Suprapubic skin (tissue), 4 donors: Measurements from ENCODE around the gene TMPRSS4. TPM values are rescaled to one million over a fixed set of nuclear protein-coding genes. Genes with fewer than 3 reads are reported as not detected.

ENCODE experiments used
- DNase-seq, 2 donors: peaks; one replicate each; pipeline ENCODE4 v3.0.0-alpha.2; 2019; ENCODE audit warnings: low spot score in 2 of 2
- H3K27ac ChIP-seq: fragments of 200-600 bp; sonication (generic); one replicate; pipeline ENCODE4 v1.5.1; 2019
- H3K27me3 ChIP-seq: fragments of 200-600 bp; sonication (generic); one replicate; pipeline ENCODE4 v1.5.1; 2019
- H3K36me3 ChIP-seq: fragments of 200-600 bp; sonication (generic); one replicate; pipeline ENCODE4 v1.5.1; 2019
- H3K4me1 ChIP-seq: fragments of 200-600 bp; sonication (generic); one replicate; pipeline ENCODE4 v1.5.1; 2019
- H3K4me3 ChIP-seq: fragments of 200-600 bp; sonication (generic); one replicate; pipeline ENCODE4 v1.5.1; 2019; ENCODE audit warnings: mild to moderate bottlenecking
- H3K9me3 ChIP-seq: fragments of 200-600 bp; sonication (generic); one replicate; pipeline ENCODE4 v1.5.1; 2019
- CTCF ChIP-seq, 2 donors: fragments of 200-600 bp in 1 of 2; fragments of 450-650 bp in 1 of 2; sonication (generic) in 1 of 2; IDR thresholded peaks; one replicate each; pipeline ENCODE4 v1.5.1; 2016 to 2019; ENCODE audit warnings: antibody characterized with exemption in 2 of 2, mild to moderate bottlenecking in 1 of 2, moderate library complexity in 1 of 2
- EP300 ChIP-seq: sonication (generic); formaldehyde crosslinking; IDR thresholded peaks from one replicate; pipeline ENCODE4 v1.6.1; 2017; ENCODE audit warnings: antibody characterized with exemption
- POLR2A ChIP-seq, 2 donors: fragments of 450-650 bp; IDR thresholded peaks; one replicate each; pipeline ENCODE4 v1.6.1; 2017; ENCODE audit warnings: antibody characterized with exemption in 2 of 2, mild to moderate bottlenecking in 2 of 2, moderate library complexity in 2 of 2
- POLR2AphosphoS5 ChIP-seq, 3 donors: sonication (generic); formaldehyde crosslinking; IDR thresholded peaks; one replicate each; pipeline ENCODE4 v1.6.1; 2017; ENCODE audit warnings: antibody characterized with exemption in 3 of 3
- WGBS: methylation state at CpG from one replicate; pipeline ENCODE4 v1.1.5; 2018; 5-methylcytosine and 5-hydroxymethylcytosine counted together
- total RNA-seq, 4 donors: library from RNA; depleted of rRNA; stranded (reverse); fragments of >200 nt; gene quantifications; one replicate each; pipeline ENCODE4 v1.1.0, GENCODE V29; 2016

Gene TMPRSS4
- total RNA-seq, 4 donors from 2014 or later = 1.6 to 17.0 (median 2.4) TPM

- Histone ChIP-seq H3K9me3 (no peaks in the 10 kb centered on the region), H3K27me3 (peaks cover 17% of the 10 kb centered on the region), H3K4me1 (peaks cover 20% of the 10 kb centered on the region), H3K36me3 (no peaks in the 10 kb centered on the region), H3K4me3 (no peak overlapping the region), H3K27ac (no peak overlapping the region)
- TF ChIP-seq EP300 (no peak), POLR2A (IDR thresholded peaks at IDR 0.05) (no peak)
- 81% methylated on average over 18 of the region's 18 CpGs for WGBS
- DNase-seq = no peak
Measured at GRCh38 chr11:118081241-118081958, 4.5 kb downstream of the TMPRSS4 start.

GRCh38 chr11:118082880-118083552, 6.1 kb downstream of the TMPRSS4 start:
- H3K4me3 ChIP-seq = no peak overlapping the region

GRCh38 chr11:118084247-118084646, 7.4 kb downstream of the TMPRSS4 start:
- H3K9me3 ChIP-seq = no peaks in the 10 kb centered on the region
- H3K4me1 ChIP-seq = peaks cover 18% of the 10 kb centered on the region
- no peak overlapping the region for H3K4me3 ChIP-seq
- TF ChIP-seq CTCF (IDR thresholded peaks at IDR 0.05) (no peak), POLR2AphosphoS5 (IDR thresholded peaks at IDR 0.05) (no peak), POLR2A (IDR thresholded peaks at IDR 0.05) (no peak), EP300 (no peak)
- H3K36me3 ChIP-seq = no peaks in the 10 kb centered on the region
- WGBS = 18% methylated on average over 4 of the region's 4 CpGs
- peaks cover 17% of the 10 kb centered on the region for H3K27me3 ChIP-seq
- no peak overlapping the region for H3K27ac ChIP-seq
- no peak for DNase-seq

More at GRCh38 chr11:118082880-118083552, 6.1 kb downstream of the TMPRSS4 start:
- H3K27ac ChIP-seq = no peak overlapping the region
- no peaks in the 10 kb centered on the region for H3K36me3 ChIP-seq
- TF ChIP-seq EP300 (no peak), POLR2A (IDR thresholded peaks at IDR 0.05) (no peak), POLR2AphosphoS5 (IDR thresholded peaks at IDR 0.05) (no peak), CTCF (IDR thresholded peaks at IDR 0.05) (no peak)
- peaks cover 23% of the 10 kb centered on the region for H3K27me3 ChIP-seq
- H3K9me3 ChIP-seq = no peaks in the 10 kb centered on the region
- 69% methylated on average over 20 of the region's 21 CpGs for WGBS
- no peak for DNase-seq
- peaks cover 20% of the 10 kb centered on the region for H3K4me1 ChIP-seq

GRCh38 chr11:118084656-118085055, 7.8 kb downstream of the TMPRSS4 start:
- Histone ChIP-seq H3K4me3 (no peak overlapping the region), H3K27me3 (peaks cover 13% of the 10 kb centered on the region), H3K36me3 (no peaks in the 10 kb centered on the region), H3K4me1 (peaks cover 14% of the 10 kb centered on the region), H3K27ac (no peak overlapping the region), H3K9me3 (no peaks in the 10 kb centered on the region)
- DNase-seq = no peak
- TF ChIP-seq POLR2AphosphoS5 (IDR thresholded peaks at IDR 0.05) (no peak), CTCF (IDR thresholded peaks at IDR 0.05) (no peak), EP300 (no peak), POLR2A (IDR thresholded peaks at IDR 0.05) (no peak)

GRCh38 chr11:118086913-118087768, 10.3 kb downstream of the TMPRSS4 start, which contains the start of gene SMIM35:
TSS of gene SMIM35 (minus strand) at chr11:118086963. CDS start at chr11:118086757, 206 bp downstream.
- no peak within 1 kb of the TSS for H3K4me3 ChIP-seq
- 40% methylated on average over 5 of the region's 5 CpGs for WGBS
- H3K4me1 ChIP-seq = peaks cover 13% of the 10 kb centered on the region
- H3K27ac ChIP-seq = no peak within 1 kb of the TSS
- H3K36me3 ChIP-seq = no peaks in the 10 kb centered on the region
- peaks cover 7% of the 10 kb centered on the region for H3K27me3 ChIP-seq
- H3K9me3 ChIP-seq = no peaks in the 10 kb centered on the region
- TF ChIP-seq CTCF (IDR thresholded peaks at IDR 0.05) (no peak), POLR2A (IDR thresholded peaks at IDR 0.05) (no peak), EP300 (no peak)
- no peak for DNase-seq
